ENCODE results near the gene PHC2. TPM values are rescaled to one million over a fixed set of nuclear protein-coding genes. Genes with fewer than 3 reads are reported as not detected.

Gene PHC2
- polyA plus RNA-seq, 3 donors: 107 to 121 (median 111) TPM

GRCh38 chr1:33346927-33347649, 83.8 kb downstream of the PHC2 start:
- no peak for DNase-seq (ENCODE audit: extremely low read depth in 1 of 11, low read depth in 9 of 11, low spot score in 4 of 11)

GRCh38 chr1:33346533-33346926, 84.4 kb downstream of the PHC2 start:
- DNase-seq (ENCODE audit: extremely low read depth in 1 of 11, low read depth in 9 of 11, low spot score in 4 of 11): no peak

- DNase-seq (ENCODE audit: extremely low read depth in 1 of 11, low read depth in 9 of 11, low spot score in 4 of 11): no peak
These were observed 85.9 kb downstream of the PHC2 start for GRCh38 chr1:33344896-33345560.

GRCh38 chr1:33343539-33343938, 87.4 kb downstream of the PHC2 start:
- no peak for DNase-seq (ENCODE audit: extremely low read depth in 1 of 11, low read depth in 9 of 11, low spot score in 4 of 11)

GRCh38 chr1:33342041-33342723, 88.7 kb downstream of the PHC2 start:
- DNase-seq (ENCODE audit: extremely low read depth in 1 of 11, low read depth in 9 of 11, low spot score in 4 of 11): peak in 9 of 11 donors; percentile 65 to 86 (median 70)

GRCh38 chr1:33341190-33341589, 89.7 kb downstream of the PHC2 start:
- DNase-seq (ENCODE audit: extremely low read depth in 1 of 11, low read depth in 9 of 11, low spot score in 4 of 11): no peak

GRCh38 chr1:33339413-33339812, 91.5 kb downstream of the PHC2 start:
- DNase-seq (ENCODE audit: extremely low read depth in 1 of 11, low read depth in 9 of 11, low spot score in 4 of 11): no peak

- no peak for DNase-seq (ENCODE audit: extremely low read depth in 1 of 11, low read depth in 9 of 11, low spot score in 4 of 11)
These were observed 92.3 kb downstream of the PHC2 start for GRCh38 chr1:33338440-33339211.

- no peak for DNase-seq (ENCODE audit: extremely low read depth in 1 of 11, low read depth in 9 of 11, low spot score in 4 of 11)
These were observed 92.9 kb downstream of the PHC2 start for GRCh38 chr1:33338048-33338439.

- no peak for DNase-seq (ENCODE audit: extremely low read depth in 1 of 11, low read depth in 9 of 11, low spot score in 4 of 11)
These were observed 93.5 kb downstream of the PHC2 start for GRCh38 chr1:33337441-33337840.

- no peak for DNase-seq (ENCODE audit: extremely low read depth in 1 of 11, low read depth in 9 of 11, low spot score in 4 of 11)
These were observed 94.3 kb downstream of the PHC2 start for GRCh38 chr1:33336580-33336979.

GRCh38 chr1:33335020-33335419, 95.9 kb downstream of the PHC2 start:
- DNase-seq (ENCODE audit: extremely low read depth in 1 of 11, low read depth in 9 of 11, low spot score in 4 of 11): no peak

GRCh38 chr1:33334081-33334552, 96.8 kb downstream of the PHC2 start:
- no peak for DNase-seq (ENCODE audit: extremely low read depth in 1 of 11, low read depth in 9 of 11, low spot score in 4 of 11)

GRCh38 chr1:33332881-33333280, 98.0 kb downstream of the PHC2 start:
- DNase-seq (ENCODE audit: extremely low read depth in 1 of 11, low read depth in 9 of 11, low spot score in 4 of 11): no peak

GRCh38 chr1:33332357-33332789, 98.5 kb downstream of the PHC2 start:
- DNase-seq (ENCODE audit: extremely low read depth in 1 of 11, low read depth in 9 of 11, low spot score in 4 of 11): no peak

GRCh38 chr1:33331444-33332356, 99.2 kb downstream of the PHC2 start:
- DNase-seq (ENCODE audit: extremely low read depth in 1 of 11, low read depth in 9 of 11, low spot score in 4 of 11): no peak

- DNase-seq (ENCODE audit: extremely low read depth in 1 of 11, low read depth in 9 of 11, low spot score in 4 of 11): no peak
These were observed 100.0 kb downstream of the PHC2 start for GRCh38 chr1:33330906-33331305.

GRCh38 chr1:33330361-33330890, 100.5 kb downstream of the PHC2 start:
- no peak for DNase-seq (ENCODE audit: extremely low read depth in 1 of 11, low read depth in 9 of 11, low spot score in 4 of 11)

Measured in renal cortex interstitium (tissue), 11 donors.